Transverse colon (tissue), 3 donors: ENCODE data around the gene OSCP1.

Experiments
- POLR2A ChIP-seq: fragments of 450-650 bp; IDR thresholded peaks from one replicate; pipeline ENCODE4 v1.6.1; 2016; ENCODE audit warnings: antibody characterized with exemption, mild to moderate bottlenecking, moderate library complexity
- POLR2AphosphoS5 ChIP-seq, 3 donors: sonication (generic); formaldehyde crosslinking; IDR thresholded peaks; one replicate each; pipeline ENCODE4 v1.6.1; 2016; ENCODE audit warnings: antibody characterized with exemption in 3 of 3

- TF ChIP-seq POLR2A (no peak), POLR2AphosphoS5 (IDR thresholded peaks at IDR 0.05) (no peak)
Observed at GRCh38 chr1:36455386-36455785, 5.1 kb upstream of the OSCP1 start.
